Measurements from ENCODE around the gene FAM222A. TPM values are rescaled to one million over a fixed set of nuclear protein-coding genes. Genes with fewer than 3 reads are reported as not detected.

FAM222A gene
- total and polyA plus RNA-seq, 2 experiments from 2014 or later, result 0.97 TPM; not detected in 1

GRCh38 chr12:109786799-109787198, 73.2 kb downstream of the FAM222A start:
- Histone ChIP-seq H3K9me3 (ENCODE audit: low read depth) (no peaks in the 10 kb centered on the region), H4K20me1 (ENCODE audit: insufficient read depth) (no peaks in the 10 kb centered on the region), H3K79me2 (ENCODE audit: insufficient read depth) (no peaks in the 10 kb centered on the region), H3K4me1 (ENCODE audit: insufficient read depth) (no peaks in the 10 kb centered on the region), H3K9me2 (ENCODE audit: insufficient read depth) (no peaks in the 10 kb centered on the region), H2AFZ (no peak overlapping the region), H3K27me3 (replicated peaks; ENCODE audit: insufficient read depth) (no peaks in the 10 kb centered on the region), H3K4me3 (no peak overlapping the region), H3K4me2 (ENCODE audit: unreplicated experiment) (no peak overlapping the region), H3K36me3 (ENCODE audit: low read depth) (no peaks in the 10 kb centered on the region), H3F3A (ENCODE audit: insufficient read depth) (no peaks in the 10 kb centered on the region), H3K9ac (no peak overlapping the region), H3K27ac (no peak overlapping the region)
- no peak for TF ChIP-seq EZH2 (IDR thresholded peaks at IDR 0.05; ENCODE audit: insufficient read depth, poor library complexity, severe bottlenecking)
- TF ChIP-seq EZH2phosphoT487 (IDR thresholded peaks at IDR 0.05; ENCODE audit: insufficient read depth, low read depth), result no peak
- DNase-seq, result no peak
- in situ Hi-C loops (cut with MboI), result no loop called here
- 86% methylated on average over 9 of the region's 9 CpGs for WGBS, 2 experiments (ENCODE audit: low coverage in 1 of 2, low lambda C conversion rate in 2 of 2, missing lambda C conversion rate in 2 of 2)

GRCh38 chr12:109789526-109790048, 76.0 kb downstream of the FAM222A start:
- H3K27me3 ChIP-seq (replicated peaks; ENCODE audit: insufficient read depth), result no peaks in the 10 kb centered on the region
- H3K36me3 ChIP-seq (ENCODE audit: low read depth), result no peaks in the 10 kb centered on the region
- DNase-seq, result no peak
- H3K4me2 ChIP-seq (ENCODE audit: unreplicated experiment), result no peak overlapping the region
- no peak overlapping the region for H3K27ac ChIP-seq
- in situ Hi-C loops (cut with MboI), result no loop called here
- H4K20me1 ChIP-seq (ENCODE audit: insufficient read depth), result no peaks in the 10 kb centered on the region
- 79% methylated on average over 1 of the region's 1 CpG for WGBS, 2 experiments (ENCODE audit: low coverage in 1 of 2, low lambda C conversion rate in 2 of 2, missing lambda C conversion rate in 2 of 2)
- H3K9ac ChIP-seq, result no peak overlapping the region
- H3F3A ChIP-seq (ENCODE audit: insufficient read depth), result peaks cover 2% of the 10 kb centered on the region; the same call in 1 of the 2 replicates
- no peaks in the 10 kb centered on the region for H3K79me2 ChIP-seq (ENCODE audit: insufficient read depth)
- H3K4me1 ChIP-seq (ENCODE audit: insufficient read depth), result peaks cover under 1% of the 10 kb centered on the region; the same call in 1 of the 2 replicates
- no peak for TF ChIP-seq EZH2 (IDR thresholded peaks at IDR 0.05; ENCODE audit: insufficient read depth, poor library complexity, severe bottlenecking)
- no peak for TF ChIP-seq EZH2phosphoT487 (IDR thresholded peaks at IDR 0.05; ENCODE audit: insufficient read depth, low read depth)
- no peaks in the 10 kb centered on the region for H3K9me2 ChIP-seq (ENCODE audit: insufficient read depth)
- no peak overlapping the region for H2AFZ ChIP-seq
- no peaks in the 10 kb centered on the region for H3K9me3 ChIP-seq (ENCODE audit: low read depth)
- no peak overlapping the region for H3K4me3 ChIP-seq

GRCh38 chr12:109792992-109793391, 79.4 kb downstream of the FAM222A start:
- Histone ChIP-seq H3K4me3 (no peak overlapping the region), H4K20me1 (ENCODE audit: insufficient read depth) (no peaks in the 10 kb centered on the region), H3K27me3 (replicated peaks; ENCODE audit: insufficient read depth) (no peaks in the 10 kb centered on the region), H3K79me2 (ENCODE audit: insufficient read depth) (no peaks in the 10 kb centered on the region), H3K9me2 (ENCODE audit: insufficient read depth) (no peaks in the 10 kb centered on the region), H3K36me3 (ENCODE audit: low read depth) (no peaks in the 10 kb centered on the region), H3F3A (ENCODE audit: insufficient read depth) (peaks cover 10% of the 10 kb centered on the region; the same call in 1 of the 2 replicates), H2AFZ (no peak overlapping the region), H3K4me1 (ENCODE audit: insufficient read depth) (peaks cover 5% of the 10 kb centered on the region; the same call in 1 of the 2 replicates), H3K9me3 (ENCODE audit: low read depth) (no peaks in the 10 kb centered on the region), H3K9ac (no peak overlapping the region), H3K4me2 (ENCODE audit: unreplicated experiment) (no peak overlapping the region), H3K27ac (no peak overlapping the region)
- TF ChIP-seq EZH2 (IDR thresholded peaks at IDR 0.05; ENCODE audit: insufficient read depth, poor library complexity, severe bottlenecking) (no peak), EZH2phosphoT487 (IDR thresholded peaks at IDR 0.05; ENCODE audit: insufficient read depth, low read depth) (no peak)
- no peak for DNase-seq
- in situ Hi-C loops (cut with MboI), result no loop called here

GRCh38 chr12:109793411-109793810, 79.8 kb downstream of the FAM222A start:
- H3K27me3 ChIP-seq (replicated peaks; ENCODE audit: insufficient read depth), result no peaks in the 10 kb centered on the region
- no peak overlapping the region for H3K4me2 ChIP-seq (ENCODE audit: unreplicated experiment)
- H3K79me2 ChIP-seq (ENCODE audit: insufficient read depth), result no peaks in the 10 kb centered on the region
- H3K27ac ChIP-seq, result no peak overlapping the region
- no peaks in the 10 kb centered on the region for H3K9me2 ChIP-seq (ENCODE audit: insufficient read depth)
- H3K4me1 ChIP-seq (ENCODE audit: insufficient read depth), result peaks cover 5% of the 10 kb centered on the region; the same call in 1 of the 2 replicates
- H3K9ac ChIP-seq, result no peak overlapping the region
- no peak overlapping the region for H3K4me3 ChIP-seq
- TF ChIP-seq EZH2 (IDR thresholded peaks at IDR 0.05; ENCODE audit: insufficient read depth, poor library complexity, severe bottlenecking) (no peak), EZH2phosphoT487 (IDR thresholded peaks at IDR 0.05; ENCODE audit: insufficient read depth, low read depth) (no peak)
- H3K9me3 ChIP-seq (ENCODE audit: low read depth), result no peaks in the 10 kb centered on the region
- DNase-seq, result no peak
- H2AFZ ChIP-seq, result no peak overlapping the region
- in situ Hi-C loops (cut with MboI), result no loop called here
- WGBS, 2 experiments (ENCODE audit: low coverage in 1 of 2, low lambda C conversion rate in 2 of 2, missing lambda C conversion rate in 2 of 2), result 39 to 48% methylated on average over 4 of the region's 4 CpGs
- H4K20me1 ChIP-seq (ENCODE audit: insufficient read depth), result no peaks in the 10 kb centered on the region
- H3K36me3 ChIP-seq (ENCODE audit: low read depth), result no peaks in the 10 kb centered on the region
- peaks cover 10% of the 10 kb centered on the region; the same call in 1 of the 2 replicates for H3F3A ChIP-seq (ENCODE audit: insufficient read depth)

All from GM23248 (cell line).